Measurements from ENCODE around the gene IFFO2.
A peak's percentile ranks its signal among the peaks of the same experiment; 100 is the strongest.

Gene IFFO2

DNA sequence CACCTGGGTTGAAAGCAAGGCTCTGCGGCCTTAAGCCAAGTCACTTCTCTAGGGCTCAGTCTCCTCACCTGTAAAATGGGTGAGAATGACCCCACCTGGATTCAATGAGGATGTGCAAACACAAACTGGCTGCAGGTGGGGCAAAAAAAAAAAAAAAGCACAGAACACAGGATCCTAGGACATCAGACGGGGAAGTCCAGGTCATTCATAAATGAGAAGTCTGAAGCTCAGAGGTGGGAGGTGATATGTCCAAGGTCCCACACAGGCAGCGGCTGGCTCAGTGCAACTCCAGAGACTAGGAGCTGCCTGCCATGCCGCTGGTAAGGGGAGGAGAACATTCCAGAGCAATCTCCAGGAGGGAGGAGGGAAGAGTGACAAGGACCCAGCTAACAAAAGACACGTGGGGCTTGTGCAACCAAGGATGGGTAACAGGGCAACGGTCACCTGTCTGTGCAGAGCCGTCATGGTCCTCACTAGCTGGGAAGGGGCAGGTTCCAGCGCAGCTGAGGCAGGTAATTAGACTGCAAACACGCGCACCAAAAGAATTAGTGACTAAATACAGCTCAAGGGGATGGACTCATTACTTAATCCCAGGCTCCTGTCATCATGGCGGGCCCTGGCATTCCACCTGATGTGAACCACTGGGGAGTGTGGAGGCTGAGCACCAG, 19.5 kb downstream of the IFFO2 start:
- DNase-seq (ENCODE audit: low spot score), result no peak

- DNase-seq (ENCODE audit: low spot score), result no peak
Observed at GRCh38 chr1:18936471-18936813, 20.0 kb downstream of the IFFO2 start.

GRCh38 chr1:18934205-18935000, 22.1 kb downstream of the IFFO2 start:
- DNase-seq (ENCODE audit: low spot score), result no peak

DNA sequence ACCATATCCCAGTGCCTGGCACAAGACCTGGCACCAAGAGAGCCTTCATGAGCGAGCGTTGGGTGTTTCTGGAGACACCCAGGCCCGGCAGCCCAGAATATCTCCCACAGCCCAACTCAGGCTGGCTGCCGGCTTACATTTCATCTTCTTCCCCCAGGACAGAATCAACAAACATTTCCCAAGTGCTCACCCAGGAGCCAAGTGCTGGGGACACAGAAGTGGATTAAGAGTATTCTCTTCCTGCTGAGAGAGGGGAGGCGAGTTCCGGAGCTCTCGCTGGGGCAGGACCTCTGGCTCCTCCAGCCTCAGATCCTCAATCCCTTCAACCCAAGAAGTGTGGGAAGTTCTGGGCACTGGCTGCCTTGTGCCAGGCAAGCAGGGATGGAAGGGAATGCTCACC, 23.6 kb downstream of the IFFO2 start:
- DNase-seq (ENCODE audit: low spot score), result no peak

DNA sequence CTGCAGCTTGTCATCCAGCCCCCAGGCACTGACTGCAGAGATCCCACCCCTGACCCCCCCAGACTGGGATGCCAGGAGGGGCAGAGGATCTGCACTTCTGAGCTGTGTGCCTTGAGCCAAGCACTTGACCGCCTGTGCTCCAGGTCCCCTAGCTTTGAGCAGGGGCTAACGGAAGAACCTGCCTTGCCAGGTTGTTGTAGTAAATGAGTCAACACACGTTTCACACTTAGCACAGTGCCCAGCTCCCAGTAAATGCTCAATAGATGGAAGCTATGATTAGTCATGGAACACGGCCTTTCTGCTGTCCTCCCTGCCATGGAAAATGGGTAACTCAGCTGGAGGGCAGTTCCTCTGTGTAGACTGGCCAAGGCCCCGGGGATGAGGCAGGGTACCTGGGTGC, 24.1 kb downstream of the IFFO2 start:
- no peak for DNase-seq (ENCODE audit: low spot score)

GRCh38 chr1:18931730-18932129, 24.7 kb downstream of the IFFO2 start:
- no peak for DNase-seq (ENCODE audit: low spot score)

- no peak for DNase-seq (ENCODE audit: low spot score)
Observed at GRCh38 chr1:18929686-18930085, 26.8 kb downstream of the IFFO2 start.

GRCh38 chr1:18928985-18929384, 27.5 kb downstream of the IFFO2 start:
- no peak for DNase-seq (ENCODE audit: low spot score)

GRCh38 chr1:18928406-18928805, 28.1 kb downstream of the IFFO2 start:
- DNase-seq (ENCODE audit: low spot score), result no peak

DNA sequence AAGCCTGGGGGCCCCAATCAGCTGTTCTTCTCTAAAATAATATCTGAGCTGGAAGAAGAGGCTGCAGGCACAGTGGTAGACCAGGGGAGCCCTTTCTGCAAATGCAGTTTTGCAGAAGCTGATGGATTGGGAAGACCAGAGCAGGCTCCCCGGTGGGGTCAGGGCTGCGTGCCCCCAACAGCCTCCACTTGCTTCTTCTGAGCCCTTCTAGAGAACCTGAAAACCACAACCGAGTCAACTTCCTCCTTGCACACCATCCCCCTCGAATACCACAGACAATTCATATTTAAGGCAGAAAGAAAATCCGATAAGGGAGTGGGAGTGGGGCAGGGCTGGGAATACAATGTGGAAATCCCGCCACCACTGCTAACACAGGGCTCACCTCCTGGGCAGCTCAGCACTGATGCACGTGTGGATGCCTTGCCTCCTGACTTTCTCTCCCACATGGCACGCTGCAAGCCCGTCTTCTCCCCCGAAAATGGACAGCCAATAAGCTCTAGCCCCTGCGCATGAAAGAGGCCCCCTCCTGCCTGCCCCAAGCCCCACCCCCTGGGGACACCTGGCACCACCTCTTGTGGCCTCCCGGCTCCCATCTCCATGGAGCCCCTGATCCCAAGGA, 28.7 kb downstream of the IFFO2 start:
- no peak for DNase-seq (ENCODE audit: low spot score)

DNA sequence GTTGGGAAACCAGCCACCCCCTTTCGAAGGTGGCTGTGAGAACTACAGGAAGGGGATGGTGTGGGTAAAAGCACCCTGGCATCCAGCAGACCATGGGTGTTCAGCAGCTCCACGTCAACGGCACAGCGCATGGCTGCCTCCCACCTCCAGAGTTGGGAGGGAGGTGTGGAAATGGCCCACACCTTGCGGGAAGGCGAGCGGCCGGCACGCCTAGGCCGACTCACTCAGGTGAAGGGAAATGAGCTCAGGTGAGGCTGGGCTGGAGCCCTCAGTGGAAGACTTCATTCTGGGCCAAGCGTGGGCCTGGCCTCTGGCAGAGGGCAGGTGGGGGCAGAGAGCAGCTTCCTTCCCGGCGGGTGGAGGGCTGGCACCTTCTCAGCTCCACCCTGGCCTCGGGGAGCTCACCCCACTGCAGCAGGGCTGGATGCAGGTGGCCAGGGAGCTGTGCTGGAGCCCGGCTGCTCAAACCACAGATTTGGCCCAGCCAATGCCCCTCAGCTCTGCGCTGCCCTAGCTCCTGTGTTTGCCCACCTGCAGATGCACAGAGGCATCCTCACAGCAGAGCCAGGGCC, 29.3 kb downstream of the IFFO2 start:
- no peak for DNase-seq (ENCODE audit: low spot score)

GRCh38 chr1:18926315-18927081, 30.0 kb downstream of the IFFO2 start:
- peak; percentile 96 for DNase-seq (ENCODE audit: low spot score)

- no peak for DNase-seq (ENCODE audit: low spot score)
Observed at GRCh38 chr1:18925279-18925678, 31.2 kb downstream of the IFFO2 start.

GRCh38 chr1:18924221-18924691, 32.2 kb downstream of the IFFO2 start:
- DNase-seq (ENCODE audit: low spot score), result no peak

GRCh38 chr1:18923756-18924211, 32.7 kb downstream of the IFFO2 start:
- no peak for DNase-seq (ENCODE audit: low spot score)

DNA sequence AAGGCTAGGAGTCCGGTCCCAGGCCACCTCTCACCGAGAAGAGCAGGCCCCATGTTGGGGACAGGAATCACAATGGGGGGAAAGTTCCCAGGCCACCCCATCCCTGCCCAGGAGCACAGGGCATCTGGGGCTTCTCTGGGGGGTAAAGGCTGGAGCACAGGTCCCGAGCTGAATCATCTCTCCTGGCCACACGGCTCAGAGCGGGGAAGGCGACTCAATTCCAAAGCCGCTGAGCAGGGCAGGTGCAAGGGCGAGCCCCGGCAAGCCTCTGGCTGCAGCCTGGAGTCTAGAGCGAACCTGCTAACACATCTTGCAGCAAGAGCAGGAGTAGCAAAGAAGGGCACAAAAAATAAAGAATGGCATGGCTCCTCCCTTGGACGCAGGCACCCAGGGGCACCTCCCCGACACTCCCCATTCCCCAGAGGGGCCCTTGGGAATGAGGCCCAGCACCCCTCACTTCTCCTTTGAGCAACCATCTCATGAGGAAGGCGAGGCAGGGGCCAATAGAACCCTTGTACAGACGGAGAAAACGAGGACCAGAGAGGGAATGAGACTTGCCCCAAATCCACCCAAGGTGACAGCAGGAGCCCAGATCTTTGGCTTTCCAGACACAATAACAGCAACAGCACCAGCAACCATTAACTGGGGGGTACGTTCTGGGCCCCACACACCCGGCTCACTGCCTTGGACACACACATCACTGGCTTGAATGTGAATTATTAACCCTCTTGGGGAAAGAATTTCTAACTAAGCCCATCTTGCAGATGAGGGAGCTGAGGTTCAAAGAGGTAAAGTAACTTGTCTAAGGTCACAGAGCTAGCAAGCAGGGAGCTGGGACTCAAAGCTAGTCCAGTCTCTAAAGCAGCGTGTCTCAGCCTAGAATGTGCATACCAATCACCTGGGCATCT, 33.4 kb downstream of the IFFO2 start:
- DNase-seq (ENCODE audit: low spot score), result no peak

- peak; percentile 54 for DNase-seq (ENCODE audit: low spot score)
Observed at GRCh38 chr1:18922319-18922726, 34.2 kb downstream of the IFFO2 start.

DNA sequence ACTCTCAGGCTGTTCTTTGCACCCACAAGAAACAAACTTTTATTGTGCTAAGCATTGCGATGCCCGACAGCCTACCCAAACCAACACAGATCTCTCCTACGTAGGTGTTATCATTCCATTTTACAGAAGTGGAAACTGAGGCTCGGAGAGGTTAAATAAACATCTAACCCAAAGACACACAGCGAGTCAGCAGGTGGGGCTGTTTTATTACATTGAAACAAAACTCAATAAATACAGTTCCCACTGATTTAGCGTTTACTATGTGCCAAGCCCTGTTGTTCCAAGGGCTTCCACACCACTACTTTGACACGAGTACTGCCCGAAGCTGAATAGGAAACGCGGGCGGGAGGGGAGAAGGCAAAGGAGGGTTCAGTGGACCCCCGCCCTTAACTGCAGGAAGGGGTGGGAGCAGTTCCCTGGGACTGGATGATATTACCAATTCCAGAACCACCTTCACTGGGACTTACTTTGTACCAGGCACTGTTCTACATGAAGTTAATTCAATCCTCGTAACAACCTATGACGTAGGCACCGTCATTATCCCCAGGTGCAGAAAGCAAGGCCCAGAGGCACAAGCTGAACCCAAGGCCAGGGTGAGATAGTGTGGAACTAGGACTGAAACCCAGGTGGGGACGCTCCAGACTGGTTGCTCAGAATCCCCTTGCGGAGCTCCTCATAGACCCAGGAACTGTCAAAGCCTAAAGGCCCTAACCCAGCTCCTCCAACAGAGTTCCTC, 34.8 kb downstream of the IFFO2 start:
- DNase-seq (ENCODE audit: low spot score), result no peak

DNA sequence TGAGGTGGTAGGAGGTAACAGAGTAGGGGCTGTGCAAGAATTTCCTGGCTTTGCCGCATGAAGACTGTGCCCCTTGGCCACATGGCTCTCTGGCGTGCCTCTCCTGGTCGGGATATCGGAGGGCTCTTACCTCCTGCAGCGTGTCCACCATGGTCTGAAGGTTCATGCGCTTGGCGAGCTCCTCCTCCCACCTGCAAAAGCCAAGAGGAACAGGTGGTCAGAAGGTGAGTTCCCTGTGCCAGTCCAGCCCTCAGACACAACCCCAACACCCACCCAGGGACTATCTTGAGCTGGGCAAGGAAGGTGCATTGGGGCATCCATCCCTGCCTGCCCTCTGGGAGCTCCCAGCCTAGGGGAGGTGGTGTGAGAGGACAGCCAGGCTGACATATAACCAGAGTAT, 35.5 kb downstream of the IFFO2 start:
- DNase-seq (ENCODE audit: low spot score), result no peak

- no peak for DNase-seq (ENCODE audit: low spot score)
Observed at GRCh38 chr1:18919956-18920355, 36.5 kb downstream of the IFFO2 start.

Measured in COLO829 (cell line).